Mammary epithelial cell (primary cell): ENCODE data around the gene REV1.

Experiments used
- CTCF ChIP-seq, 2 donors: IDR thresholded peaks in 1 of 2; conservative IDR thresholded peaks in 1 of 2; 2 replicates each; pipeline ENCODE4 v1.5.1; 2011 to 2012; ENCODE audit warnings: inconsistent platforms in 2 of 2, low read length in 2 of 2, mild to moderate bottlenecking in 2 of 2, control low read depth in 1 of 2, low read depth in 1 of 2; ENCODE audit not compliant: insufficient read depth in 1 of 2; ENCODE audit errors: extremely low read depth in 1 of 2
- EZH2 ChIP-seq: IDR thresholded peaks from 2 replicates; pipeline ENCODE4 v1.6.1; 2012; ENCODE audit warnings: low read length, inconsistent platforms, borderline replicate concordance

DNA sequence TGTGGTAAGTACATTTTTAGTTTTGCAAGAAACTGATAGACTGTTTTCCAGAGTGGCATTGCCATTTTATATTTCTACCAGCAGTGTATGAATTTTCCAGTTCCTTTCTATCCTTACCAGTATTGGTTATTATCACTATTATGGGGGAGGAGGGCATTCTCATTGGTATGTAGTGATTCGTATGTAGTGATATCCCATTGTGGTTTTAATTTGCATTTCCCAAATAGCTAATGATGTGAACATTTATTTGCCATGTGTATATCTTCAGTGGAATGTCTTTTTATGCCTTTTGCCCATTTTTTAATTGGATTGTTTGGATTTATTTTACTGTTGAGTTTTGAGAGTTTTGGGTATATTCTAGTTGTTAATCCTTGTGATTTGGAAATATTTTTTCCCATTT lies 135.7 kb downstream of the REV1 start:
- no peak for TF ChIP-seq CTCF (conservative IDR thresholded peaks at IDR 0.05 in 1 of 2, IDR thresholded peaks at IDR 0.05 in 1 of 2; ENCODE audit: extremely low read depth in 1 of 2, insufficient read depth in 1 of 2, low read depth in 1 of 2, low read length in 2 of 2)
- no peak for TF ChIP-seq EZH2
